ENCODE results near the gene NCAPD3.

Gene NCAPD3

DNA sequence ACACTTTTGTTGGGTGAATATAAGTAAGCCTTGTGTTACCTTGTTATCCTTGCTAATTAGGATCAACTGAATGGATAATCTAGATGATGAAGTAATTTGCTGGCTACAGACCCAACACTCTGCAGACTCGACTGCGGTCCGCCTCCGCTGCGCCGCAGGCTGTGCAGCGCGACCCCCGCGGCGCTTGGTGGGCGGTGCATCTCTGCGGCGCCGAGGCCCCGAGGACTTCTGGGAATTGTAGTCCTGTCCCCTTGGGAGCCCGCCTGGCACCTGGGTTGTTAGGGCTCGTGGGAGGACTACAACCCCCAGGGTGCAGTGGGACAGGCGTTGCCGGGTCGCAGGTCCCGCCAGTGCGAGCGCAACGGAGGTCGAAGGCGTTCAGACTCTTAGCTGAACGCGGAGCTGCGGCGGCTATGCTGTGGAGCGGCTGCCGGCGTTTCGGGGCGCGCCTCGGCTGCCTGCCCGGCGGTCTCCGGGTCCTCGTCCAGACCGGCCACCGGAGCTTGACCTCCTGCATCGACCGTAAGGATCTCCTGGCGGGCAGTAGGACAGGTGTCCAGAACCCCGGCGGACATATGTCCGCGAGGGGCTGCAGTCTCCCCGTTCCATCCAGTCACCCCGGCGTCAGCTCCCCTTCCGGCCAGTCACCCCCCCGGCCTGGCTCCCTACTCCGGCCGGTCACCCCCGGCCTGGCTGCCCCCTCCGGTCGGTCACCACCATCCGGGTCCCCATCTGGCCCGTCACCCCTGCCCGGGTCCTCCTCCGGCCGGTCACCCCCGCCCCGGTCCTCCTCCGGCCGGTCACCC lies 29.6 kb upstream of the NCAPD3 start, which contains the start of the genes ACAD8 and THYN1:
ACAD8 (plus strand) TSS at position 381 of the 806 bp plus-strand sequence; CDS start at position 414, 33 bp downstream.
THYN1 (minus strand) TSS at position 165 of the 806 bp plus-strand sequence. CDS start 470 bp downstream, outside the sequence.
- DNase-seq (ENCODE audit: low read depth): peak; percentile 93

DNA sequence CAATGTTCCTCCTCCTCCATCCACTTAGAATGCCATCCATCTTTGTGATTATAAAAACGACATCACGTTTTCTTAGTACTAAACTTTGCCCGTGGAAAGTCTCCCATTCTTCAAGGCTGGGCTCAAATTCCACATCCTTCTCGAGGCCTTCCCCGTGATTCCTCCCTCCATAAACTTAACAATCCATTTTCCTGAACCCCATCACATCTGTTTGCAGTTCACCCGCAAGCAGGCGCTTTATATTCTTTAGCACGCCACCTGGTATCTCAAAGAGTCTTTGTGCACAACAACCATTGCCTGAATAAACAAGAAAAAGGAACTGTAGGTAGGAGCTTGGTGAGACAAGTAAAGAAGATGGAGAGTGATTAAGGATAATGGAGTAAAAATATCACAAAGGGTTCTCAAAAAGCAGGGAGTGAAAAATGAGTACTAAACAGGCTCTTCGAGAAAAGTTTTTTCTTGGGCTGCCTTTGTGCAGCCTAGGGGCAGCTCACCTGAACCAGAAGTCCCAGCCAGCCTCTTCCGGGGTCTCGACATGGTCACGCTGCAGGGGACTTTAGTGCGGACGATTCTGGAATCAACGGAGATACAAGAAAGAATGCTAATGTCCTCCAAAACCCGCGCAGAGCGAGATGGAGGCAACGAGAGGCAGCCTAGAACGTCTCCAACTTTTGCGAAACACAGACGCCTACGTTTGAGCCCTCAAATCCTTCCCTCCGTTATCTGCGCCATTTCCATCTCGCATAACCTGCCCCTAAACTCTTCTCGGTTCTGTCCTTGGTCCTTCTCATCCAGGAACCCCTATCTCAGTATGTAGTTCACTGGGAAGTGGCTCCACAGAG lies 28.8 kb upstream of the NCAPD3 start:
- DNase-seq (ENCODE audit: low read depth): no peak

DNA sequence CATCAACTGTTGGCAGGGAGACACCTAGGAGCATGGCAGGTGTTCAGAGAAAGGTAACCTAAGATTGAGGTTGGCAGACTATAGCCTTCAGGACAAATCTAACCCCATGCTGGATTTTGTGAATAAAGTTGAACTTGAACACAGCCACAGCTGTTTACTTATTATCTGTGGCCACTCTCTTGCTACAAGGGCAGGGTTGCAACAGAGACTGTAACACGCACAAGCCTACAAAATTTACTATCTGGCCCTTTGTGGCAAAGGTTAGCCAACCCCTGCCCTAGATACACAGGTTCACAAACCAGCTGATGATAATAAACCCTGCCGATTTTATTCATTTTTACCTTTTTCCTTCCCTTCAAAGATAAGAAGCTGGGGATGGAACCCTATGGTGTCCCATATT lies 26.9 kb upstream of the NCAPD3 start:
- no peak for DNase-seq (ENCODE audit: low read depth)

DNA sequence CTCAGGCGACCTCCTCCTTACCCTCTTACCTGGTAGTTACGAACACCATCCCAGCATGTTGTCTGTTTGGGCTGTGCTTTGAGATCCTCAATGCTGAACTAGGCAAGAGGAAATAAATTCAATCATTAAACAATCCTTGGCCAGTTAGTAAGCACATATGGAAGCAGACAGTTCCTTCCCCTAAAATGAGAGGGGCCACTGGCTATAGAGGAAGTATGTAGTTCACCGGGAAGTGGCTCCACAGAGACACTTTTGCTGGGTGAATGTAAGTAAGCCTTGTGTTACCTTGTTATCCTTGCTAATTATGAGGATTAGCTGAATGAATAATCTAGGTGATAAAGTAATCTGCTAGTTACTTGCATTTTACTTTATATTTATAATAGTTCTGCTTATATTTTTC lies 26.5 kb upstream of the NCAPD3 start:
- no peak for DNase-seq (ENCODE audit: low read depth)

DNA sequence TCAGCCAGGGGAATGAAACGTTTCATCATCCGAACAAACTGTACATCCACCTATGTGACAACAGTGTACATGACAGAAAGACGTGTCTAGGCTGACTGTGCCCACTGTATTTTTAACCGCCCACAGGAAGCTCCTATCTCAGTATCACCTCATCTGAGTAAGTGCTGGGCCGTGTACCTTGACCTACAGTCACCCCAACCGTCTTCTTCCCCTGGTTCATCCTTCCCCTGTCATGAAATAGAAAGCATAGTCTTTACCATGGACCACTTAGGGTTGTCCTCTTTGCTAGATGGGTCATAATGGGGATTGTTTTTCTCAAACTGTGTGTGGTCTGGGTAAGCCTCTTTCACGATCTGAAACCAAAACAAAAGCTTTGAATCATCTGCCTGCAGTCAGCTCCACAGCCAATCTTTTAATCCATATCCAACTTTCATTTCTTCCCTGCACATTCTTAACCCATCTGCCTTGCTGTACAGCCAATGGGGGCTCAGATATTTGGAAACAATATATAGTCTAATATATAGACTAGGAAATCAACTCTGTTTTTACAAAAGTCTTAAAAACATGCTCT lies 25.2 kb upstream of the NCAPD3 start:
- DNase-seq (ENCODE audit: low read depth): no peak

DNA sequence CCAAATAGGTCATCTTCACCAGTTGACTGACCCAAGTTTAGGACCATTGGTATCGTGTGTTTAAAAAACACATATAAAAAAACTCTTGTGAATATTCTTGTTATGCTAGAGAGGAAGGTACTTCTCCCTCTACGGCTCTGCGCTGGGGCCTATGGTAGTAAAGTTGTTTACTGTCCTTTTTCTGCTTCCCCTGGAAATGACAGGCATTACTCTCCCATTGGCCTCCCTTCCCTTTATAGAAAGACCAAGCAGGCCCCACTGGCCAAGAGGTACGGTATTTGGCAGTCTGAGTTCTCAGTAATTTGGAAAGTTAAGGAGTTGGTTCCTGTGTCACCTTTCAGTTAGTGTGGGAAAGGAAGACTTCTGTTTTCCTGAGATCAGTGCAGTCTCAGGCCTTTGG lies 22.9 kb upstream of the NCAPD3 start:
- no peak for DNase-seq (ENCODE audit: low read depth)

DNA sequence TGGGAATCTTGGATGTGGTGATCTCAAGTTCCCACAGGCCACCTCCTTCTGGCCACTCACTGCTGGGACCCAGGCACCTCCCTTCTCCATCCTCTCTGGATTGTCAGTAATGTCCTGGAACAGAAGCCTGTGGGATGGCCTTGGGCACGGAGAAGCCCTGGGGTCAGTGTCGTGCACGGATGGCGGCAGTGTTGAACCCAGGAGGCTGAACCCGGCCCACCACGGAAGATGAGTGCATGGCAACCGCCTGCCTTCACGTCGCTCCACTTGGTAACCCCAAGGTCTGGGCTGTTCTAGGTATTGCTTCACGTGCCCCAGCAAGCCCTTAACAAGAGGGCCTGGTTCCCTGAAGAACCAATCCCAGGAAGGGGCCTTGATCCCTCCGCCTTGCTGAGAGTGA lies 22.3 kb upstream of the NCAPD3 start:
- no peak for DNase-seq (ENCODE audit: low read depth)

DNA sequence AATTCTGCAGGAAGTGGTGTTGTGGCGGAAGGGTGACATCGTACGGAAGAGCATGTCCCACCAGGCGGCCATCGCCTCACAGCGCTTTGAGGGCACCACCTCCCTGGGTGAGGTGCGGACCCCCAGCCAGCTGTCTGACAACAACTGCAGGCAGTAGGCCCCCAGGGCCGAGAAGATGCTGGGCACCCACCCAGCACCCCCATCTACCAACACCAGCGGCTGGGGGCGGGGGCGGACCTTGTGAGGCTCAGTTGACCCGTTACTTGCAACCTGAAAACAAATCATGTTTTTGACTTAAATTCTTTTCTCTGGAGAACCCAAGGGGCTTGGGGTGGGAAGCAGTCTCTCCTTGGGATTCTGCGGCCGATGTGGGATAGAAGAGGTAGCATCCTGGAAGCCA lies 21.7 kb upstream of the NCAPD3 start:
- no peak for DNase-seq (ENCODE audit: low read depth)

DNA sequence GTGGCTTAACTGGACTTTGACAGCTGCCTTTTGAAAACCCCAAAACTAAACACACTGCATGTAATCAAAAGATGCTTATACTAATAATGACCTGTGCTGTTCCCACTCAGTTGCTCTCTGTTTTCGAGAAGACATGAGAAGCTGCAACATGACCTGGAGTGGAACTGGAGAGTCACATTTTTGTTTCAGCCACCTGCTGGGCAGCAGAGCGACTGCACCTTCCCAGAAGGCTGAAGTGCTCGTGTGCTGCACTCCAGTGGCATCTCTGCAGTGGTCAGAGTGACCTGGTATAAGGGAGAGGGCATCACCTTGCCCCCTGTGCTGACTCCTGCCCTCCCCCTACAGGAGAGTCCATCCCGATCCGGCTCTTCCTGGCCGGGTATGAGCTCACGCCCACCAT lies 20.8 kb upstream of the NCAPD3 start:
- DNase-seq (ENCODE audit: low read depth): no peak

DNA sequence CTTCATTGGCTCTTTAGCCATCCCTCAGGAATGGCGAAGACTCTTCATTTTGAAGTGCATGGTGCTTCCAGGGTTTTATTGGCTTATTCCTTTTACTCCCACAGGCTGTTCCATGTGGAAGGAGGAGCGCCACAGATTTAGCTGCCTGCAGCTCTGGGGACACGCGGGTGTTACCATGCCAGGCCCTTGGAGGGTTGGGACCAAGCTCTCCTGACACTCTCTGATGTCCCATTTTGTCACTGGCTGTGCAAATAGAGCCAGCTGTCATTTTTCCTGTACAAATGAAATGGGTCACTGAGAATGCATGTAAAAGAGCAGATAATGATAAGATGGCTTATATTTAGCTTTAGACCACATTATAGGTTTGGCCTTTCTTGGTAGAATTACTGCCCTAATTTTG lies 20.1 kb upstream of the NCAPD3 start:
- no peak for DNase-seq (ENCODE audit: low read depth)

DNA sequence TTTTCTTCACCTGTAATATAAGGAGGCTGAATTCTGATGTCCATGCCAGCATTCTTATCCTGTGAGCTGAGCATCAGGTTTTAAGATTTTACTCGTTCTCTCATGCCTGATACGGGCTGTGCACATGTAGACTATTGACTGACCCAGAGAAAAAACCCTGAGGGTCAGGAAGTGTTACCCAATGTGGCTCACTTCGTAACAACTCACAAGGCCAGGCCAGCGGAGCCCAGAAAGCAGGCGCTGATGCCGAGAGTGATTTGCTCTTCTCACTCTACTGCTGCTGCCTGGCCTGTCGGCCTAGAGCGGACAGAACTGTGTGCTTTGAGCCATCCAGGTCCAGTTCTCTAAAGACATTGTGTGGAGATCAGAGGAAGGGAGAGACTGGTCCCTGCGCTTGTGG lies 18.6 kb upstream of the NCAPD3 start:
- no peak for DNase-seq (ENCODE audit: low read depth)

DNA sequence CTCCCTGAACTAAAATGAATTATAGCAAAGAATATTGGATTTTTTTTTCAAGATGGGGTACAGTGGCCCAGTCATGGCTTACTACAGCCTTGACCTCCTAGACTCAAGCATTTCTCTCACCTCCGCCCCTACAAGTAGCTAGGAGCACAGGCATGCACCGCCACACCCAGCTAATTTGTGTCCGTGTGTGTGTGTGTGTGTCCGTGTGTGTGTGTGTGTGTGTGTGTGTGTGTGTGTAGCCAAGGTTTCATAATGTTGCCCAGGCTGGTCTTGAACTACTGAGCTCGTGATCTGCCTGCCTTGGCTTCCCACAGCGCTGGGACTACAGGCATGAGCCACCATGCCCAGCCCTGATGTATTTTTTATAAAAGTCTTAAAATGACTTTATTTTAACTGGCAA lies 16.8 kb upstream of the NCAPD3 start:
- no peak for DNase-seq (ENCODE audit: low read depth)

DNA sequence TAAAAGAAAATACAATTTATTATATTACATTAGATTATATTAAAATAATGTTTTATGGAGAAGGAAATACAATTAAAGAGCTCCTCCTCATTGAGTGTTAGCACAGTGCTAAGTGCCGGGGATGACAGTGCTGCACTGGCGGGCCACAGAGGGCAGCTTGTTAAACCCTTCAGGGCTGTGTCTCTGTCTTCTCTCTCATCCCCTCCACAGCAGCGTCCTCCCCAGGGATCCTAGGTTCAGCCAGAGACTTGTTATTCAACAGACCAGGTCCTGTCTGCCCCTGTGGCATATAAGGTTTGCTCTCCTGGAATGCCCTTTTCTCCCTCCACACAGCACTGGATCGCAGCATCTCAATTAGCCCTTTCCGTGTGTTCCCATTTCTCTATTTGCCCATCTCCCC lies 15.2 kb upstream of the NCAPD3 start:
- no peak for DNase-seq (ENCODE audit: low read depth)

DNA sequence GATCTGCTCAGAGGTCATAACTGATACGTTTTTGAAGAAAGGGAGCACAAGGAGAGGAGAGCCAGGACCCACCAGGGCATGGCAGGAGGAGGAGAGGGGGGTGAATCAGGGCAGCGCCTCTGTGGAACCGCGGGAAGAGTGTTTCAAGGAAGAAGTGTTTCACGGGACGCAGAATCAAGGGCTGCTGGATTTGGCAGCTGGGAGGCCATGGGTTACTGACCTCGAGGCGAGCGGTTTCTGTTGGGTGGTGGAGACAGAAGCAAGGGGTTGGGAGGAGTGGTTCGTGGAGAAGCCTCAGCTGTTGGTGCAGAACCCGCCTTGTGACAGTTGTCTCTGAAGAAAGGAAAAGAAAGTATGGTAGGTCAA lies 13.8 kb upstream of the NCAPD3 start:
- no peak for DNase-seq (ENCODE audit: low read depth)

DNA sequence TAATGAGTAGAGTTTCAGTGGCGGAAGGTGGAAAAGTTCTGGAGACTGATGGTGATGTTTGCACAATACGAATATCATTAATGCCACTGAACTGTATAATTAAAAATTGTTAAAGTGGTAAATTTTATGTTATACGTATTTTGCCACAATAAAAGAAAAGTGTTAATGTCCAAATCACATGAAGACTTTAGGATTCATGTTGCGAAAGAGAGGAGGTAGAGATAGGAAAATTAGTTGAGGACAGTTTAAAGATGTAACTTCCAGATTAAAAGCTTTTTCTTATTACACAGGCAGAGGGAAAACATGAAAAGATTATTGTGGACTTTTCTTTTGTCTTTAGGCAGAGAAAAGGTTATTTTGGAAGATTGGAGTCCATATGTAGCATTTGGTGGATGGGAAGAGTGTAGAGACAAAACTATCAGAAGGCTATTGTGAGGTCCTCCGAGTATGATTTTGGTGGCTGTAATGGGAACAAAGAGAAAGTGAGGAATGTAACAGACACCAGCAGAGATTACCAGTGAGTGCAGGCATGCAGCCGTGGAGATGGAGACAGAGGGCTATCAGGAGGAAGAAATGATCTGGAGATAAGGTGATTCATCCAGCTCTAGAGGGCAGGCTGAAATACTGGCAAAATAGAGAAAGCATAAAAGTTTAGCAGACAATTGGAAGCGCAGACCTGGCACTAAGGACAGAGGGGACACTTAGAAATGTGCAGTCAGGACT lies 13.2 kb upstream of the NCAPD3 start:
- no peak for DNase-seq (ENCODE audit: low read depth)

DNA sequence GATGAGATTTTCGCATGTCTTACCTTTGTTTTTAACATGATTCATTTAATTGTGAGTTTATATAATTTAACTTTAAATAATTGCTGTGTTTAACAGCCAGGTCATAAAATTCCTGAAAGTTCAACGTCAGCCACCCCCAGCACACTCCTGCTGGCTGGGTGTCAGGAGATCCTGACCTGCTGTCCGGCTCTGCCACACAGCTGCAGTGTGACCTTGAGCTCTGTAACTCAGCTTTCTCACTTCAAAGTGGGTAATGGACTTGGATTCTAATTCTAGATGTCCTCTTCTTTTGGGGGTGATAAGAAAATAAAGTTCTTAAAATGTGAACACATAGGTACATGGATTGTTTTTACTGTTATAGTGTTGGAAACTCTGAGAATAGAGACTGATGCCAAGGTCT lies 11.6 kb upstream of the NCAPD3 start:
- DNase-seq (ENCODE audit: low read depth): no peak

DNA sequence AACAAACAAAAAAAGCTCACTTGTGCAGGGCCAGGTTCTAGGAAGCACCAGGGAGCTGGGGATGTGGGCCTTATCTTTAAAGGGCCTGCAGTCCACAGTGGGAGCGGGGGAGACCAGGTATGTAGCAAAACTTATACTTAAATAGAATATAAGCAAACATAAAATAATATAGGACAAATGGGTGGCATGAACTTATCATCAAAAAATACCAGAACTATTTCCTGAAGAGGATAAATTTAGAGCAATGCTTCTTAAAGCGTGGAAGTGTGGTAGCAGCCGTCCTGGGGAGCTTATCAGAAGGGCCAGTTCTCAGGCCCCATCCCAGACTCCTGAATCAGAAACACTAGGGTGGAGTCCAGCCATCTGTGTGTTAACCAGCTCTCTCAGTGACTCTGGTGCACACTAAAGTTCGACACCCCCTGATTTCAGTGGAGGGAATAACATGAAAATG lies 10.0 kb upstream of the NCAPD3 start:
- no peak for DNase-seq (ENCODE audit: low read depth)

DNA sequence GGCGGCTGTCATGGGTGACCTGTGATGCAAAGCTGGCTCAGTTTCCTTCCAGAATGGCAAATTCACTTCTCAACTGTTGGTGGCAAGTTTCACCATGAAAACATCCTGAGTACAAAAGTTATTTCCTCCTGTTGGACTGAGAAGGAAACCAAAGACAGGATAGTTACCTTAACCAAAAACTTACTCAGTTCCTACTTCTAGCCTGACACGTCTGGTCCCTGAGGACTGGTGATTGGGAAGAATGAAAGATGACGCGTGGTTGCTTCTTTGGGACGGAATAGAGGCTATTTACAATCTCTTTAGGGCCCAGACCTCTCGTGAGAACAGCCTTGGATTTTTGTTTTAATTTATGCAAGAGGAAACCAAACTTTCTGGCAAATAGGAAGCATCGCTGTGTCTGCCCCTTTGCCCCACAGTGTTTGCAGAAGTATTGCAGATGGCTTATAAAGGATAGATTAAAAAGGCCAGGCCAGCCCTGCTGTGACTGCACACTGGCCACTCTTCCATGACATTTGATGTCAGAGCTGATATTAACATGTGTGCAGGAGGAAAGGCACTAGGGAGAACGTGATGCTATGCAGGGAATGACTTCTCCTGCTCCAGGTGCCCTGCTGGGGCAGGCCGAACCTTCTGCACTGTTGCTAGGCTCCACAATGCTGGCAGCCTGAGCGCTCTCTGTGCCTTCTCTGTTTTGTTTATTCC lies 8.3 kb upstream of the NCAPD3 start:
- DNase-seq (ENCODE audit: low read depth): no peak

DNA sequence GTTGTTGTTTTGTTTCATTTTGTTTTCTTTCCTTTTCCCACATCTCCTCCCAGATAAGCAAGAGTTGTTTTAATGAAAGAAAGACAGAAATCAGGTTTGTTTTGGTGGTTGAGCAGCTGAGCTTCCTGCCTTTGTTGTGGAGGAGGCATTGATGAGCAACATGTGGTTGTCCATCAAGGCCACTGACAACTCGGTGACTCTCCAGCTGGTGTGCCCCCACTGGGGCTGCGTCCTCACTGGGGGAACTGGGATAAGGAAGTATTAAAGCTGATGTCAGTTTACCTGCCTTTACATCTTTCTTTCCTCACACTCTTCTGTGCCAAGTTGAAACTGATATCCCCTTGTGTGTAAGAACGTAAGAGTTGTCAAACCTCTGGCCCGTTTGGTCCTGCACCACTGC lies 6.6 kb upstream of the NCAPD3 start:
- DNase-seq (ENCODE audit: low read depth): no peak

DNA sequence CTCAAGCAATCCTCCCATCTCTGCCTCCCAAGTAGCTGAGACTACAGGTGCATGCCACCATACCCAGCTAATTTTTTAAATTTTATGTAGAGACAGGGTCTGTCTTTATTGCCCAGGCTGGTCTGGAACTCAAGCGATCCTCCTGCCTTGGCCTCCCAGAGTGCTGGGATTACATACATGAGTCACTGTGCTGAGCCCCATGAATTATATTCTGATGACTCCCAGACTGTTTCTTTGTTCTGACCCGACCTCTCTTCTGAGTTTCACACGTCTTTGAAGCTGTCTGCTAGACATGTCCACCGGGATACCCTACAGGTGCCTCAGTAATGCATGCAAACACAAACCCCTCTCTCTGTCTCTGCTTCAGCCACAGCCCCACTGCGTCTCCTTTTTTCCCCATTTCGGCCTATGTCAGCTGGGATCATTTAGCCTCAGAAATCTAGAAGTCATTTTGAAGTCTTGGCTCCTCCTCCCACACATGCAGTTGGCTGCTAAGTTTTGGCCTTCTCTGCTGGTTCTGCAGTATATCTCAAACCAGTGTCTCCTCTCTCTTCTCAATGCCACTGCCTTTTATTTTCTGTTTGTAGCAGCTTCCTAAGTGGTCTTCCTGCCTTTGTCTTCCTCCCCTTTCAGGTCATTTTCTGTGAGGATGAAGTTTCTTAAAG lies 5.5 kb upstream of the NCAPD3 start:
- no peak for DNase-seq (ENCODE audit: low read depth)

DNA sequence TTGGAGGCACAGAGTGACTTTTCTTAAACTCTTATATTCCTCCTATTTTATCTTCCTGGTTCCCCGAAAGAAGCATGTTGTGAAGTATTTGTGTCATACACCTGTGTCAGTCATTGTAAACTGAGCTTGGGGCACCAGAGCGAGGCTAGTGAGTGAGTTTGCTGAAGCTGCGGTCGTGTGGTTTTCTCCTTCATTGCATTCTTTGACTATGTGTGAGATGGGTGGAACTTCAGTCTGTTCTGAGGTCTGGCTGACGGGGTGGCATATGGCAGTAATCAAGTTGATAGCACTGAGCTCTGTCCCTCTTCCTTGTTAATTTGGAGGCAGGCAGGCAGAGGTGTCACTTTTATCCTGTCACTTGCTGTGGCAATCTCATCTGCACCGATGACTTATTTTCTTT lies 4.9 kb upstream of the NCAPD3 start:
- DNase-seq (ENCODE audit: low read depth): peak; percentile 24

Data from activated gamma-delta T cell treated with anti-CD3 and anti-CD28 coated beads, Interleukin-2, amount 50 U/mL, for 16 hours (primary cell).